K562 (cell line): ENCODE results near the gene TMEM63C.

Experiments used
- EZH2 ChIP-seq: IDR thresholded peaks from 2 replicates; pipeline ENCODE4 v1.6.1; 2012; ENCODE audit warnings: low read depth, mild to moderate bottlenecking, inconsistent platforms, low read length, borderline replicate concordance
- RFX5 ChIP-seq: IDR thresholded peaks from 2 replicates; pipeline ENCODE4 v1.6.1; 2011; ENCODE audit warnings: low read depth, mild to moderate bottlenecking, improper control_type of control experiment, low read length
- SIRT6 ChIP-seq: IDR thresholded peaks from one replicate; pipeline ENCODE4 v1.6.1; 2012; ENCODE audit warnings: low read depth, mild to moderate bottlenecking, control low read depth, inconsistent platforms, low read length, moderate library complexity
- ZNF318 ChIP-seq, 2 experiments: fragments of 450-650 bp; IDR thresholded peaks; 2 replicates each; pipeline ENCODE4 v1.6.1; 2016; ENCODE audit warnings: mild to moderate bottlenecking in 2 of 2, borderline replicate concordance in 1 of 2, low read depth in 1 of 2, moderate library complexity in 1 of 2

DNA sequence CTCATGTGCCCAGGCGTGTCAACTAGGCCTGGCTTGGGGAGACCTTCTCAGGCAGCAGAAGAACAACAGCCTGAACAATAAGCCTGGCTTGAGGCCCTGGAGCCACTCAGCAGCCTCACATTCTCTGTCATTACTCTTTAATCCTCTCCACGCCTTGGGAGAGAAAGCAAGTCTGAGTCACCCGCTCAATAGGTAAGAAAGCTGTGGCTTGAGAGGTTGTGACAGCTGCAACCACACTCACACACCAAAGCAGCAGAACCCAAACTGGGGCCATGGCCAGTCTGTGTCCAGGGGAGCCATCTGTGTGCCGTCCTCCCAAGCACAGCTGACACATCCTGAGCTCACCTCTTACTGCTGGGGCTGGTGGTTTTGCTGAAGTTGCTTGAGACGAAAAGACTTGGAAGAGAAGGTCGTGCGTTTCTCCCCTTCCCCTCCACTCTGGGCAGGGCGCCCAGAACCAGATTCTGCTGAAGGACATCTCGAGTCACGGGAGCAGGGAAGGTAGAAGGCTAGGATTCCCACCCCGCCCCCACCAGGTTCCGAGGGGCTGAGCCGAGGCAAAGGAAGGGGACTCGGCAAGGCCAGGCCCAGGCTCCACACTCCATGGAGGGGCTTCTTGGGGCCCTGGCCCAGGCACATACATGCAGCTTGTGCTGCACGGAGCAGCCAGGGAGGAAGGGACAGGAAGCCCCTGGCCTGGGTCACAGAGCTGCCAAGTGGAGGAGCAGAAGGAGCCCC is 5.5 kb downstream of the TMEM63C start:
- TF ChIP-seq ZNF318 (IDR thresholded peaks at IDR 0.05; ENCODE audit: borderline replicate concordance in 1 of 2, low read depth in 1 of 2) = no peak
- TF ChIP-seq SIRT6 = no peak
- TF ChIP-seq RFX5 = no peak
- TF ChIP-seq EZH2 = no peak
